Measurements from ENCODE around the gene MAPK8.

- TF ChIP-seq POLR2A (IDR thresholded peaks at IDR 0.05), result no peak
- TF ChIP-seq EP300 (IDR thresholded peaks at IDR 0.05), result no peak
- TF ChIP-seq CTCF (IDR thresholded peaks at IDR 0.05), result no peak
- TF ChIP-seq POLR2AphosphoS5 (IDR thresholded peaks at IDR 0.05), result no peak
Observed at GRCh38 chr10:48482207-48482606, 175.7 kb downstream of the MAPK8 start.

Data from suprapubic skin (tissue), 4 donors.